ENCODE data around the gene DPP10. TPM values are rescaled to one million over a fixed set of nuclear protein-coding genes. Genes with fewer than 3 reads are reported as not detected.
A peak's percentile ranks its signal among the peaks of the same experiment; 100 is the strongest.
"Not testable (repeated sequence)": the region's sequence is repeated elsewhere in the genome, so short reads cannot be mapped to it uniquely, and the experiment has no call there.

Gene DPP10
- polyA plus RNA-seq, 3 donors = 9.0 to 15.6 (median 13.9) TPM

DNA sequence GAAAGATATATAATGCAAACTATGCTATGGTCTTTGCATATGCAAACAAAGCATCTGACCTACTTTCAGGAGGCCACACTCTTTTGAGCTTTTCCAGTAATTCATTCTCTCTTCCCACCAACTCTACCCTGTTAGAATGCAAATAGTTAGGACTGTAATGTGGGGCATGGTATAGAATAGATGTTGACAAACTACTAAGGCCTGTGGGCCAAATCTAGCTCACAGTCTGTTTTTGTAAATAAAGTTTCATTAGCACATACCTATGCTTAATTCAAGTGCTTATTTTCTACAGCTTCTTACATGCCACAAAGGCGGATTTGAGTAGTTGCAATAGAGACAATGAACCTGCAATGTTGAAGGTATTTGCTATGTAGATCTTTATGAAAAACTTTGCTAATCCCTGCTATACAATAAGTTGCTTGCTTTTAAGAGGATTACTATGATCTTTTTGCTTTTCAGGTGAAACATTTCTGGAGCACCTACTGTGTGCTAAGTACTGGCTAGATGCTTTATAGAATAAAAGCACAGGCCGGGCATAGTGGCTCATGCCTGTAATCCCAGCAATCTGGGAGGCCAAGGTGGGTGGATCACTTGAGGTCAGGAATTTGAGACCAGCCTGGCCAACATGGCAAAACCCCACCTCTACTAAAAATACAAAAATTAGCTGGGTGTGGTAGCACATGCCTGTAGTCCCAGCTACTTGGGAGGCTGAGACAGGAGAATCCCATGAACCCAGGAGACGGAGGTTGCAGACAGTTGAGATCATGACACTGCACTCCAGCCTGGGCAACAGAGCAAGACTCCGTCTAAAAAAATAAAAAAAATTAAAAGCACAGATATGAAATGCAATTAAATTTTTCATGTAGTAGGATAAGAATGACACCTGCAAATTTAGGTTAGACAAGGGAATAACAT lies 267.8 kb downstream of the DPP10 start:
- no peak for DNase-seq (ENCODE audit: low read depth in 3 of 3, low spot score in 2 of 3)

DNA sequence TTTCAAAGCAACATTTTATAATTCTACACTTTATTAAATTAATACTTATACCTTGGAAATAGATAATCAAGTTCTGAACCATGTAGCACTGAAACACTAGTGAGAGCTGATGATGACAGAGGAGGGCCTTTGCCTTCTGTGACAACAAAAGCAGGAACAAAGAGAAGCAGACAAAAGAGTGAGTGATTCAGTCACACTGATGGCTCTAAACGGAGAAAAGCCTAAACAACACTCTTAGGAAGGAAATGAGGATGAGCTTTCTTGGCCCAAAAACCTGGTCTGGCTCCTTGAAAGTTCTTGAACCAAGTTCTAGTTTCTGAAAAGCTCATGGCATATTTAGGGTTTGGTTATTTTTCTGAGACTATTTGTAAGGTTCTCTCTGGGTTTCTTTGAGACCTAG lies 271.9 kb downstream of the DPP10 start:
- no peak for DNase-seq (ENCODE audit: low read depth in 3 of 3, low spot score in 2 of 3)

DNA sequence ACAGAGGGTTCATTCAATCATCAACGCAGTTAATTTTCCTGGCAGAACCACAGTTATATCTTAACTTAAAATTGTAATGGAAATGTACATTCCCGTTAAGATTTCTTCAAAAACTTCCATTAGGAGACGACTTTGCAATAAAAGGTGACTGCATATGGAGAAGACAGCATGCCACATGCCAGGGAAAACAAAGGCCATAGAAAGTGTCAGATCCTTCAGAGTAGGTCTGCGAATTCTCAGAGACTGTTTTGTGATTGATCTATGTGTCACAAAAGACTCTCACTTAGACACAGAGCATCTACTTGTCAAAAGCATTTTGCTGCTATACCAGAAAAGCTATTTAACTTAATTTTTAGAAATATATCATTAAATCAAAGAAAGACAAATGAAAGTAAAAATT lies 274.6 kb downstream of the DPP10 start:
- no peak for DNase-seq (ENCODE audit: low read depth in 3 of 3, low spot score in 2 of 3)

DNA sequence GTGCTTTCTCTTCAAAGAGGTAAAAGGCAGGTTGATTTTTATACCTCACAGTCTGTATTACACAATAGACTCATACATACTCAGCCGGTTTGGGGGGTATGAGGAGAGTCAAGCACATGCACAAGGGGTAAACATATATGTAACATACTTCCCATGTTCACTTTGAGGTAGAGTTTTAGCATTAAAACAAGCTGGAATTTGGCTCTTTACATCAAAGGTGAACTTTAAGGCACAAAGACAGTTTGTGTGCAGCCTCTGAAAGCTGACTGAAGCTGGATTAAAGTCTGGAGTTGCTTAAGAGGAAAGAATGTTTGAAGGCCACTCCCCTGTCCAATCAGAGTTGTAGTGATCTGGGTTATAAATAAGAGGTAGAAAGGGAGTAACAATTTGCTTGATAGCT lies 282.0 kb downstream of the DPP10 start:
- DNase-seq (ENCODE audit: low read depth in 3 of 3, low spot score in 2 of 3) = no peak

DNA sequence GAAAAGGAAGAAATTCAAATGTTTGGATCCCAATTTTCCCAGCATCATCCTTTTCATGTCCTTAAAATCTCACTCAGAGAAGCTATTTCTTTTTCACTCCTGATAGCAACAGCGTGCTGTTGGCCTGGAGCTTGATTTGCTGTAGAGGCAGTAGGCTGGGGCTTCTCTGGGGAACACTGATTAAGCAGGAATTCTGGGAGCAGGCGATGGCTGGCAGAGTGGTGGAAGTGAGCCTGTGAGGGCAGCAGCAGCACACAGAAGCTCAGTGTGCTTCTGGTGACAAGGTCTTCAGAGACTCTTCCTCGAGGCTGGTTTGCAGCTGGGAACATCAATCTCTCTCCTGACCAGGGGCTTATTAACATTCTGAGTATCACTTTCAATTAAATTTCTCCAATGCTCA lies 284.6 kb downstream of the DPP10 start:
- DNase-seq (ENCODE audit: low read depth in 3 of 3, low spot score in 2 of 3) = no peak

DNA sequence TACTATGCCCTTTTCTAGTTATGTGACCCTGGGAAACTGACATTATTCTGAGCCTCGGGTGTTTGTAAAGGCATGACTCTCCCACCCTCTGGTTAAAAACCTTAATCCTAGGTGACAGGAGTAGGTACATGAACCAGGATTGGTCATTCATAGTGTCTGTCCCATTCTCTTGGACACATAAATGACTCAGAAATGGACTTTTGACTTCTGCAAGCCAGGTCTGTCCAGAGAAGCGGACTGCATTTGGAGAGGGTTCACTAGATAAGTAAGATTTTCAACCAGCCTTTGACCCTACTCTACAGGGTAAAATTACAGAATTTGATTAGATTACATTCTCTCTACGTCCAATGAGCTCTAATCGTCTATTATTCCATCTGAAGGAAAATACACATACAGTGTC lies 285.9 kb downstream of the DPP10 start:
- DNase-seq (ENCODE audit: low read depth in 3 of 3, low spot score in 2 of 3) = no peak

DNA sequence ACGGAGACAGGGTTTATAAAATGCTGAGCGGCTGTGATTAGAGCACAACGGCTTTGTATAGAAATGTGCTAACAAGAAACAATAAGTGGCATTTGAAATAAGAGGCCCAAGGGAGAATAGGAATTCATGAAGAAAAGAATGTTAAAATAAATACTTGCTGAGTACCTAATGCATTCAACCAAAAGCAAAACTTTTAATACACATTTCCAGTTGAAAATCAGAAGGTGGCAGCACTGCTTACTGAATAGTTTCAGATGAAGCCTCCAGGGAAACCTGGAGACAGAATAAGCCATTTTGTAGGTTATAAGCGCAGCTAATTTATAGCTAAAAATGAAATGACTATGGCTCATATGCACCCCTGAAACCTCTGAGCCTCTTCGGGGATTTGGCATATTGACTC lies 286.6 kb downstream of the DPP10 start:
- DNase-seq (ENCODE audit: low read depth in 3 of 3, low spot score in 2 of 3) = peak in 1 of 3 donors; percentile 7

DNA sequence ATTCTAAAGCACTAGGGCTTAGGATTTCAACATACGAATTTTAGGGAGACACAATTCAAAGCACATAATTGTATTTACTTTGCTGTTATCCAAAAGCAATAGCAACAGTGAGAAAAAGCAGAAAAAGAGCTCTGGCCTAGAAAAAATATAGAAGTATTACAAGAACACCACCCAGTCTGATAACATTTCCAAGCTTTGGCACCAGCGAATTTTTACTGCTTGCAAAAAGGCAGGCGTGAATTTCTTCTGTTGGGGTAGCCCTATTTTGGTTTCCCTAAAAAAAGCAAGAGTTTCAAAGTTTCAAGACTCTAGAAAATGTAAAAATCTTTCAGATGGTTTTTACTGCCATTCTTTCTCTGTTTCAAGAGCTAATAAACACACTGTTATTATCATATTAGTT lies 292.7 kb downstream of the DPP10 start:
- no peak for DNase-seq (ENCODE audit: low read depth in 3 of 3, low spot score in 2 of 3)

DNA sequence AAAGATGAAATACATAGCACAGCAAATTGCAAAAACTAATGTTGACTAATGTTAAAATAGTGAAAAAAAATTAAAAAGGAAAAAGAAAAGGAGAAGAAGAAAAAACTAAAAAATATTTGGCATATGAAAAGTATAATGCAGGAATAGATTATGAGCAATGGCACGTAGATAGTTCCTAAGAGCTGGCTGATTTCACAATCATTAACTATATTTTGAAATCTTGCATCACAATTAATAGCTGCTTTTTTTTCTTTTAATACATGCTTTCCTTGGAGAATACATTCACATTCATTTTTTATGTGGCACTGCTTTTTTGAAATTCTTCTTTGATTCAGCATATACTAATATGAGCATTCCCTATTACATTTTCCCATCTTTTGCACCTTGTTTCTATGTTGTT lies 299.8 kb downstream of the DPP10 start:
- DNase-seq (ENCODE audit: low read depth in 3 of 3, low spot score in 2 of 3) = no peak

DNA sequence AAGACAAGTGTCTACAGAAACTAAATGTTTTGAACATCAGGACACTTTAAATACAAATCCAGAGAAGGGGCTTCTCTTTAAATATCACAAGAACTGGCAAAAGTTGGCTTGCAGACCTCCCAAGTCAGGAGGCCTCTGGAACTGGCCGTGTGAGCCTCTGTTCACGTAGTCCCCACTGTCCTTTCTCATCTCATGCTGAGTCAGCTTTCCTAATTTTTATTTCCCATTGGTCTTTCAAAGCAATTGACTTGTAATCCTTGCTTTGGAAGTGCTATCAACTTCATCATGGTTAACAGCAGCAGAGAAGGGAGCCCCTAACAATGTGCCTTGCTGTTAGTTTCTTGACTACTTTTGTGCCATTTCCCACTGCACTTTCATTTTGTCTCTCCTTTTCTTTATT lies 303.3 kb downstream of the DPP10 start:
- DNase-seq (ENCODE audit: low read depth in 3 of 3, low spot score in 2 of 3) = no peak

DNA sequence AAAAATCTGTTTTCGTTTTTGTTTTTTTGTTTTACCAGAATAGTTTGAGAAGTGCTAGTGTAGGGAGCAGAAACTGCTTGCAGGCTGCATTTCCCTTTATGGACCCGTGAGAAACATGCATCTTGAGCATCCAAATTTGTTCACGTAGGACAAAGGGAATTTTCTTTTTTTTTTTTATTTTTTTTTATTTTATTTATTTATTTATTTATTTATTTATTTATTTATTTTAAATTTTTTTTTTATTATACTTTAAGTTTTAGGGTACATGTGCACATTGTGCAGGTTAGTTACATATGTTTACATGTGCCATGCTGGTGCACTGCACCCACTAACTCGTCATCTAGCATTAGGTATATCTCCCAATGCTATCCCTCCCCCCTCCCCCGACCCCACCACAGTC lies 305.7 kb downstream of the DPP10 start:
- not testable (repeated sequence) for DNase-seq (ENCODE audit: low read depth in 3 of 3, low spot score in 2 of 3)

DNA sequence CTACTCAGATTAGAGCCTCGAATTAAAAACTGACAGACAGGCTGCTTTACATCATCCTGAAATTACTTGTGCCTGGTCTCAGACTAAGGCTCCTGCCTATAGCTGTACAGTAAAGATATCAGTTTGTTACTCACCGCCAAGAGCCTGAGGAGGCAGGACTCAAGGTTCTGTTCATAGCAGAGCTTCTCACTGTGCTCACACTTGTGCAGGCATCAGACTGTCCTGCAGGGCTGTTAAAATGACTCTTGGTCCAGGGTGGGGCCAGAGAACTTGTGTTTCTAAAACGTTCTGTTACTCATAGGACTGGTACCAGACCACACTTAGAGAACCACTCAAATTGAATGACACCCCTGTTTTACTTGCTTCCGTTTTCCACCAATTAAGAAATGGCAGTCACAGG lies 310.0 kb downstream of the DPP10 start:
- no peak for DNase-seq (ENCODE audit: low read depth in 3 of 3, low spot score in 2 of 3)

DNA sequence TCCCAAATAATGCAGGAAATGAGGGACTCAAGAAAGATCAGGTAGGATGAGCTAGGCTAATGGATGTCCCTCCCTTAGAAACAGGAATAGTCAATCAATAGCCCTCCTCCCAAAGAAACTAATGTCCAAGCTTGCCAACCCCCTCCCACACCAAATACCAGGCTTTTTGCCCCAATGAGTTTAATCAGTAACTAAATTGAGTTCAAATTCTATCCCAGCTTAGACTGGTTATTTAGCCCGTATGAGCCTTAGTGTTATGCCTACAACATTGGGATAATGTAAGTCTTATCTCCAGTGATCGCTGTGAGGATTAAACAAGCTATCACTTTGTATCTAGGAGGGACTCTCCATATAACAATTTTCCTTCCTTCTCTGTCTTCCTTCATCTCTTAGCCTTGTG lies 310.7 kb downstream of the DPP10 start:
- no peak for DNase-seq (ENCODE audit: low read depth in 3 of 3, low spot score in 2 of 3)

DNA sequence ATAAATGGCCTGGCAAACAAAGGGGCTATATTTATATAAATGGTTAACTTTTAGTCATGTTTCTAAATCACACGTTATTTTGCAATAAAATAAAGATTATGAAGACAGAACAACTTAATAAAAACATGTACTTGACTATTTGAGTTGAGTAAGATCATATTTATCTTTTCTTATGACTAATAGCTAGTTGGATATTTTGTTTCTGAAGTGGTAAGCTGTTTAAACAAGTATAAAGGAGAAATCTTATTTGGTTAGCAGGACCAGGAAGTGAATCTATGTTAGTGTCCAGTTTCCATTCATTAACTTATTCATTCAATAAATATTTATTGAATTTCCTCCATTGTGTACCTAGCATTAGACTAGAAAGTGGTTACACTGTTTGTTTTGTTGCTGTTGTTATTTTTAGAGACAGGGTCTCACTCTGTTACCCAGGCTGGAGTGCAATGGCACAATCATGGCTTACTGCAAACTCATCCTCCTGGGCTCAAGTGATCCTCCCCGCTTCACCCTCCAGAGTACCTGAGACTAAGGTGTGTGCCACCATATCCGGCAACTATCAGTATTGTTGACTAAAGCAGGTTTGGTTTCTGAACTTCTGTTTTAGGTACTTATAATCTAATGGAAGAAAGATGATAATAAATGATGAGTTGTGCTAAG lies 312.6 kb downstream of the DPP10 start:
- no peak for DNase-seq (ENCODE audit: low read depth in 3 of 3, low spot score in 2 of 3)

DNA sequence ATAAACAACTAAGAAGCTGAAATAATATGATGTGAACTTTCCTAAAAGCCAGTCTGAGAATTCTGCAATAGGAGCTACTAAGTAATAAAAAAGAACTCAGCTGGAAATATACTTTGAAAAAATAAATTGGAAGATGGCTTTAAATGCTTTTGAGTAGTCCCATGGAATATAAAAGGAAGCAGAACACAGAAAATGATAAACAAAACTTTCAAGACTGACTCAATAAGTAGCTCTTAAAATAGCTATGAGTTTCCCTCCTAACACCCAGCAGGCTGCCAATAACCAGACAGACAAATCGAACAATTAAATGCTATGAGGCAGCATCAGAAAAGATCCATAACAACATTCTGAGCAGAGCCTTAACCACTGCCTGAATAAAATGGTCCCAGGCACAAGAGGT lies 319.9 kb downstream of the DPP10 start:
- DNase-seq (ENCODE audit: low read depth in 3 of 3, low spot score in 2 of 3) = no peak

DNA sequence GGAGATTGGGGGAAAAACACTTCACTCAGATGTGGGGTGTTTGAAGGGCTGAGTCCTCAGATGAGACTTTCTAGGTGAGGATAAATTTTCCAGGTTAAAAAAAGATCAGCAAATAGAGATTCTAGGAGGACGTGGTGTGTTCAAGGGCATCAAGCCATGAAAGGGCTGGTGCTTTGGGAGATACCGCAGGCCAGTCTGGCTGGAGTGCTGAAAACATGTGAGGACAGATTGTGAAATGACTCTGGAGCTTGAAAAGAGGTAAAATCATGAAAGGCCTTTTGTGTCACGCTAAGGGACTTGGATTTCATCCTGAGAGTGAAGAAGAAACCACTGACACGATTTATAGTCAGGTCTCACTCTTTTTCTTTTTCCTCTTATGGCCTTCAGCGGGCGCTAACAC lies 320.5 kb downstream of the DPP10 start:
- no peak for DNase-seq (ENCODE audit: low read depth in 3 of 3, low spot score in 2 of 3)

DNA sequence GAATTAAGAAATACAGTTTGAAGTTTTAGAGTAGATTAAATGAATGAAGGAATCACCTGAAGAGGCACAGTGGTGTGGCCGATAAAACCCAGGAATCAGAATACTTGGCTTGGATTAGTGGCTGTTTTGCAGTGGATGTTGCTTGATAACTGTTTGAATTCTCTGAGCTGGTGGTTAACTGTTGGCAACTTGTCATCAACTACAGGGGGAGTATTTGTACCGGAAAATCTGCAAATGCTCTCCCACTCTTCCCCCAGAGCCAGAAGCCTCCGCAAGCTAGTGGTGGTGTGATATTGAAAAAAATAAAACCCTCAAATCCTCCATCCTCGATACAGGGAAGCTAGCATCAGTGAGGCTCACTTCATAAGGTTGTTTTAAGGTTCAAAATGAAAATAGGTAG lies 326.7 kb downstream of the DPP10 start:
- DNase-seq (ENCODE audit: low read depth in 3 of 3, low spot score in 2 of 3) = no peak

DNA sequence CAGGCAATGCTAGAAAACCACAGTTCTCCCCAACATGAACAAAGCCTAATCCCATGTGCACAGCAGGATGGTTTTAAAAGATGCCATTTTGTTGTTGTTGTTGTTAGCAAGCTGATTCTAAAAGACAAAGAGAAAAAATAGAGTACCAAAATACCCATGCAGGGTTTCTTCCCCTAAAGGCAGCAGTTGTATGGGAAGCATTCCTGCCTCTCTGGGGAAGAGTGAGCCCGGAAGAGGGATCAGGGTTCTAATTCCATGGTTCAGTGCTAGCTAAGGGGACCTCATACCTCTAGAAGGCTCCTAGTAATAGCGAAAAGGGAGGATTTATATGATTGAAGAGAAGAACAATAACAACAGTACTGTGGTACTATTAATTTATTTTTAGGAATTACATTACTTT lies 327.6 kb downstream of the DPP10 start:
- no peak for DNase-seq (ENCODE audit: low read depth in 3 of 3, low spot score in 2 of 3)

DNA sequence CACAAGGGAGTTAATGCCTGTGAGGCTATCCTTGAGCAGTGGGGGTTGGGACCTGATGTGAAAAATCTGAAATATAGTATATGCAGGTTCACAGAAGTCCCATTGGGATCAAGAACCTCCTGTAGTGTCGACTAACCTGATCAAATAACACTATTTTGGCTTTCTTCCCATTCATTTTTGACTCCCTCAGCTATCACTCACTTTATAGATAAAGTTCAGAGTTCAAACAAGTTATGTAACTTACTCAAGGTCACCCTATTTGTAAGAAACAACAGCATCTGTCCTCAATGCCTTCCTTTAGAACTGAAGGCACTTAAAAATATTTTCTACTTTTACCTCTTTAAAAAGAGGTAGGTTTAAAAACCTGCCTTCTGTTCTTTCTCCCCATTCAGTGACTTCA lies 341.6 kb downstream of the DPP10 start:
- no peak for DNase-seq (ENCODE audit: low read depth in 3 of 3, low spot score in 2 of 3)

DNA sequence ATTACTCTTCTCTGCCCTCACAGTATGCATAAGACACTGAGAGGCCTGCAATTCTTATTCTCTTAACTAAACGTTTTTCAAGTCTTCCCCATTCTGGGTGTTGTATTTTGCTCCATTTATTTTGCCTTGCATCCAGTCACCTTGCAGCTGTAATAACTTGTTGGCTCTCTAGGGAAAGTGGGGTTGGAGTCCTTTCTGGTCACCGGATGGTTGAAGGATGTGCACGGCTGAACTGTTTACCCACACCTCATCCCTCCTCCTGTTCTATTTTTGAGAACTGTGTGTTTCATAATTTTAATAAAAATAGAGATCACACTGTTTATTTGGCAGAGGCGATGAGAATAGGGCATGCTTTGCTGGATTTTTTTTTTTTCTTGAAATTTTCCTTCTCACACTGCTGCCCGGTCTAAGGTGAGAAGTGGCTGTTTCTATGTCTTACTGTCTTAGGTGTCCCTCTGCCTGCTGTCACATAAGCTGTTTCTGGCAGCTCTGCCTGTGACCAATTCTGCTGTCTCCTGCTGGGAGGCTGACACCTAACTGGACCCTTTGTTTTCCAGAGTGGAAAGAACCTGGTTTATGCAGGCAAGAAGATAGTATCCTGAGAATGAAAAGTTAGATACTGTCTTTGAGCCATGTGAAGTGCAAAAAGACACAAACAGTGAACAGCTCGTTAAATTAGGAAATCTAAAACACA lies 342.6 kb downstream of the DPP10 start:
- DNase-seq (ENCODE audit: low read depth in 3 of 3, low spot score in 2 of 3) = no peak

DNA sequence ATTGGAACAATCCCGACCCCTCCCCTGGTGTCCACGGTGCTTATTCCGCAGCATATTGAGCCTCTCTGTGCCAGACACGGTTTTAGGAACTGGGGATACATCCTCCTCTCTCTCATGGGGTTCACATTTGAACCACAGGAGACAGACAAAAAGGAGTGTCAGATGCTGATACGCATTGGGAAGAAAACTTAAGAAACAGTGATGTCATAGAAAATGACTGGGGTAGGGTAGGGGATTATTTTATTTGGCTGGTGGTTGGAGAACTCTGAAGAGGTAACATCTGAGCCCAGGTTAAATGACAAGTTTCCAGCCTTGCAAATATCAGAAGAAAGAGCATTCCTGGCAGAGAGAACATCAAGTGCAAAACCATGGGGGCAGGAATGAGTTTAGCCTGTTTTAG lies 344.5 kb downstream of the DPP10 start:
- no peak for DNase-seq (ENCODE audit: low read depth in 3 of 3, low spot score in 2 of 3)

DNA sequence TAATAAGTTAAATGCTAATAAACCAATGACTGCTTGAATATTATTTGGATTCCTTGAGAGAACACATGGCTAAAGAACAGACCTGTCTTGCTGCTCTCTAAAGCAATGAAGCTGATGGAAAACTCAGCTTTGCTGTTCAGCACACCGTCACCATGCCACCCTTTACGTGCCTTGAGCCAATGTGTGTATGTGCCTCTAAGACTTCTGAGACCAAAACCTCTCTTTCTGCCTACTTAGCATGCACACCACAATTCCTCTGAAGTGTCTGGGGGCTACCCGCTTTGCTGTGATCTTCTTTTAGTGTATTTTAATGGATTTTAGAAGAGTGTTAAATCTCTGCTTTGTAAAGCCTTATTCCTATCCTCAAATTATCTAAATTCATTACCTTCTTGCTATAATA lies 345.0 kb downstream of the DPP10 start:
- DNase-seq (ENCODE audit: low read depth in 3 of 3, low spot score in 2 of 3) = no peak

Data from right renal cortex interstitium (tissue), 3 donors.